HG02885 (cell line): ENCODE results near the gene VPS13D.
"Not testable (repeated sequence)": the region's sequence is repeated elsewhere in the genome, so short reads cannot be mapped to it uniquely, and the experiment has no call there.

Experiments used
- ATAC-seq: cut with Tn5 transposase; IDR thresholded peaks from one replicate; pipeline ENCODE4 v1.9.1; 2021; ENCODE audit warnings: mild to moderate bottlenecking; ENCODE audit not compliant: unreplicated experiment, poor library complexity

Gene VPS13D

DNA sequence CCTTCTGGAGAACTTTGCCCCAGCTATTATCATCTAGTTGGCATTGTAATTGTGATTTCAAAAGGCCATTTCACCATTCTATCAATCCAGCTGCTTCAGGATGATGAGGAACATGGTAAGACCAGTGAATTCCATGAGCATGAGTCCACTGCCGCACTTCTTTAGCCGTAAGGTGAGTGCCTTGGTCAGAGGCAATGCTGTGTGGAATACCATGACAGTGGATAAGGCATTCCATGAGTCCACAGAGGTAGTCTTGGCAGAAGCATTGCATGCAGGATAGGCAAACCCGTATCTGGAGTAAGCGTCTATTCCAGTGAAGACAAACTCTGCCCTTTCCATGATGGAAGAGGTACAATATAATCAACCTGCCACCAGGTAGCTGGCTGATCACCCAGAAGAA lies 160.5 kb downstream of the VPS13D start:
- ATAC-seq, result not testable (repeated sequence)

DNA sequence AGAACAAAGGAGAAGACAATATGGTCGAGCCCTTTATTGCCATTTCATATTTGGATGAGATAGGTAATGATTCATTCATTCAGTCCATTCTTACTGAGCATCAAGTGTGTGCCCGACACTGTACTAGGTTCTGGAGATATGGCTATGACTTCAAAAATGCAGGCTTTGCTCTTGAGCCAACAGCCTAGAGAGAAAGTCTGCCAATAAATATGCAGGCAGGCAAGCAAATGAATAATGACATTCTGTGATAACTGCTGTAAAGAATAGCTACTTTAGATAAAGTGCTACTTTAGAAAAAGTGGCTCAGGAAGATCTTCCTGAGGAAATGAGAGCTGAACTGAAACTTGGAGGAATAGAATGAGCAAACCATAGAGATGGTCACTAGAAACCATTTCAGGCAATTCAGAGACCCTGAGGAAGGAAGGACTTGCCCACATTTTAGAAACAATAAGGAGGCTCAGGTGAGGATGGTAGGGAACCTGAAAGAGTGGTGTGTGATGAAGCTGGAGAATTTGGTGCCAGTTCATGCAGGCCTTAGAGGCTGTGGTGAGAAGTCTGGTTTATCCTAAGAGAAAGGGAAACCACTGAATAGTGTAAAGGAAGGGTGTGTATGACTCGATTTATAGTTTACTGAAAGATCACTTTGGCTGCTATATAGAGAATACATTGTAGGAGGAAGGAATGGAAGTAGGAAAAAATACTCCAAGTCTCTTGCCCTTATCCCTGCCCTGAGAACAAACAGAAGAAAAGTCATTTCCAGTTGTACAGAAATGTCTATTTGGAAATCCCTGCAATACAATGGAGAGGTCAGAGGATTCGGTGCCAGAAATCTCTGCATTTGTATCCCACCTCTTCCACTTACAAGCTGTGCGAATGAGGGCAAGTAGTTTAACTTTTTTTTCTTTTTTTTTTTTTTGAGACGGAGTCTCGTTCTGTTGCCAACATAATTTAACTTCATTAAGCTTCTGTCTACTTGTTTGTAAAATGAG lies 167.9 kb downstream of the VPS13D start:
- ATAC-seq, result no peak

DNA sequence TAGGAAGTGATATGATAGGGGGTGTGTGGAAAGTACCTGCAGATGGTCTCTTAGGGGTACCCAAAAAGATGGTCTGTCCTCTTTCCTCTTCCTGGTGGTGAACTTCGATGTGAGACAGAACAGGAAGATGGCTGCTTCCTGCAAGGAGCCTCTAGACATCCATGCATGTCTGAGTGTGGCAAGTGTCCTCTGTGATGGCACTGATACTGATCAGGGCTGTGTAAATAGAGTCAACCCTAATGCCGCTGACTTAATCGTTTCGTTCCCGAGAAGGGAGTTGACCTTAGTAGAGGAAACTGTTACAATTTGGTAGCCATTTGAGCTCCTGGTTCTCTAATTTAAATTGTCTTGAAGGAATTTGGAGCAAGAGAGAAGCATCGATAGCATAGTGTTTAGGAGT lies 168.6 kb downstream of the VPS13D start:
- ATAC-seq, result no peak

DNA sequence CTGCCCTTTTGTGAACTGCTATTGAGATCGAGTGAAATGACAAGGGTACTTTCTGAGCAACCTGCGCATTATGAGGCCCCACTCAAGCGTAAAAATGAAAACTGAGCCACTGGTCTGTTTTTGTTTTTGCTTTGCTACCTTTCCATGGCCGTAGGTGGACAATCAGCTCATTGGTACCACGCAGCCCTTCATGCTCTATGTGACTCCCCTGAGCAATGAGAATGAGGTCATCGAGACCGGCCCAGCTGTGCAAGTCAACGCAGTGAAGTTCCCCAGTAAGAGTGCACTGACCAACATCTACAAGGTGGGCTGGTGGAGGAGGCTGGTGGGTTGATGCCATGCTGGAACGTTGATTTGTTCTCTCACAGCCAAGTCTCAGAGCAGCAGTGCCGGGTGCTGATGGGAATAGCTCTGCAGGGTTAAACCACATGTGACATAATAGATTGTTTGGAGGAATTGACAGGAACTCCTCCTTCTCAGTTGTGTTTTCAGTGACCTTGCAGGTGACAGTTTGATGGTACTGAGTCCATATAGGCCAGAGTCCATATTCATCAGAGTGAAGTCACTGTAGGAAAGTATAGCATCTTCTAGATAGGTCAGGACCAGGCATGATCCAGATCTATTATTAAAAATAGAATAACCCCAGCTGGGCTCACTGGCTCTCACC lies 170.3 kb downstream of the VPS13D start:
- no peak for ATAC-seq

DNA sequence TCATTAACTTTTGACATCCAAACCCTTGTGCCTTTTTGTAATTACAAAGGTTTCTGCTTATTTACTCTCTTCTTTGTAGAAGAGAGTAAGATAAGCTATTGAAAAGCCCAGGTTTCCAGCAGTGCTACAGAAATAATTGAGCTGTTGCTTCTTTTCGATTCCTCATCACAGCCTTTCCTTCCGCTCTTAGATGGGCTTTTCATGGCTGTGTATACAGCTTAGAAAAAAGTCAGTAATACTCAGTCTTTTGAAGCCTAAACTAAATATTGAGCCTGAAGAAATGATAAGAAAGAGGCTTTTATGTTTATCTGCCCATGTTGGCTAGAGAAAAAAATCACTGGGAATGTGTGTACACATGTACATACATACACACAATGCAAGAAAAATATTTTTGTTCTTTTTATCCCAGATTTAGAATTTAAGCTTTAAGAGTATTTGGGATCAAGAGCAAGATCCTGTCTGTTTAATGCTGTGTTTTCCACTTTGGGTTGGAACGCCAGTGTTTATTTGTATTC lies 172.4 kb downstream of the VPS13D start:
- no peak for ATAC-seq

DNA sequence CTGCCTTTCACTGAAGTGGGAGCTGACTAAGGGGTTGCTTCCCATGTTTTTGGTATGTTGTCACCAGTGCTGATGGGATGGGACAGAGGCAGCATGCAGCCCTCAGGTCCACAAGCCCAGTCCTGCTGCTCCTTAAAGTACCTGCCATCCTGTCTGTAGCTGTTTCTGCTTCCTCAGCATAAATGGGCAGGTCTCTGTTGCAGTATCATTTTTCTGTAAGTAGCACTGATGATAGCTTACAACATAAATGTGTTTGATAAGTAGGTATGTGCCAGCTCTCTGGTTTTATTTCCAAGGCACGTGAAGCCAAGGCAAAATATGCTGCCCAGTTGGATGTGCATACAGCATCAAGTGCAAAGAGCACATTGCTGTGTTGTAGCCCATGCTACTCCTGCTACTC lies 173.0 kb downstream of the VPS13D start:
- ATAC-seq, result no peak

DNA sequence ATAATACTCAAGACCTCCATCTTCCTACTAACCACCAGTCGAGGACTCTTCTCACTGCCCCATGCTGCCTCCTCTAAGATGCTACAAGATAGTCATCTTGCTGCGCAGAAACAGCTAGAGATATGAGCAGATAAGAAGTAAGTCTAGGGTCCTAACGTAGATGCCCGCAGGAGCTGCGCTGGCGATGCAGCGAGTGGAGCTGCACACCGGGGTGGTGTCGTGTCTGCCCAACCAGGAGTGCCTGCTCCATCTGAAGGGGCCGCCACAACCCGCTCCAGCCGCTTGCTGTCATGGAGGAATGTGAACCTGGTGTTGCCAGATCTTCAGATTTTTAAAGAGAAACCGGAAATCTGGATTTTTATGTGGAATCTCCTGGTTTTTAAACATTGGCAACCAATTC lies 175.1 kb downstream of the VPS13D start:
- ATAC-seq, result no peak

DNA sequence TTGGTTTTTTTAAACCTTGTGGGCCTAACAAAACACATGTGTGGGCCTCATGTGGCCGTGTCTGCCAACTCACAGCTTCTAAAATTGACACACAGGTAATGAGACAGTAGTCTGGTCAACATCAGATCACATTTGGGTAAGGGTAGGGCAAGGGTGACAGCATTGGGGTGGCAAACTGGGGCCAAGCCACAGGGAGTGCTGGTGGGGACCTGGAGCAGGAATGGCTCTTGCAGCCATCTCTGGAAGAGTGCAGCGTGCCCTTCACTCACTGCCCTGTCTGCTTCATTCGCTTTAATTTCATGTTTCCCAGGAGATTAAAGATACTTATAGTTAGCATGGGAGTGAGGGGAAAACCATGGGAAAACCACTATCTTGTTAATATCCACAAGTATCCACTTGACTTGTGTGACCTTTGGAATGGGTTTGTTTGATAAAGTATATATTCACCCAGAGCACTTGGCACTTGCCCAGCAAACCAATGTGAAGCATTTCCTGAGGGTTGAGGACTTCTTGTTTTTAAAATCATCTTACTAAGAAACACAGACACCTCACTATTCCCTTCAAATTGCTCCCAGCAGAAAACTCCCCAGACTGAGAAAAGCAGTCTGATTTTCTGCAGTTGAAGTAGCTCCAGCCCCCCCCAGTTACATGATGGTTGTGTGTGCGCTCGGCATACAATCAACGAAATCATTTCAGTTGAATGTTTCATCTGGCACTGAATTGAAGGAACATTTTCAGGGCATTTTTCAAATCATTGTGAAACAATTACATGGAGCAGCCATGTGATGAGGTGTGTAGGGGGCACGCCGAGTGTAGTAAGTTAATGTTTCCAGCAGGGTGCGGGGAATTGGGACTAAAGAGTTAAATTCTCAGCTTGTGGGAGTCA lies 175.7 kb downstream of the VPS13D start:
- ATAC-seq, result no peak

DNA sequence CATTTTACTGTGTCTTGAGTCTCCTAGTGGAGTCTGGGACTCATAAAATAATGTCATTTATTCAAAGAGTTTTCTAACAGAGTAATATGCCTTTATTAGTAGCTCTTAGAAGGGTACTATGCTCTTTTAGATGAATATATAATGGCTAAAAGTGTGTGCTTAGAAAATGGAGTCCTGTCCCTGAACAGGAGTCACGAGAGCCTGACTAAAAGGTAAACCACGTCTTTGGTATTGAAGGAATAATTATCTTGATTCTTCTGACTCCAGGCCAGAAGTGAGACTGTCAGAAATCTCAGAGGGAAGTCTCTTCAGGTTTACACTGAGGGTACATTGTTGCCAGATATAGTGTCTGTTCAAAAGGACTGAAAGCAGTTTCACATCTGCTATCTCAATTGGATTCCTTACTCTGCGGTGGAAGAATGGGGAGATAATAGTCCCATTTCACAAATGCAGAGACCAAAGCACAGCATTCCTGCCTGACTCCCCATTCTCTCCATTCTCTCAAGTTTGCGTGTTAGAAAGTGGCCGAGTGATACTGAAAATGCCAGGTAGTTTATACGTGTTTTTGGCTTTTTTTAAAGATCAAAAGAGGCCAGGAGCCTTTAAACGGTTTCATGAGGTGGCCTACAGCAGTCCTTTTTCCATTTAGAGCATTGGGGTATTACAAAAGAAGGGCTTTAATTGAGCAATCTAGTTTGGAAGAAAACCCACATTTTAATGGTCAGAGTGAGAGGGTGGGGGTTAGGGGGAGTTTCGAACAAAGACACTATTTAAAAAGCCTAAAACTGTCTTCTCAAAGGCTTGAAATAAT lies 176.6 kb downstream of the VPS13D start:
- ATAC-seq, result no peak

DNA sequence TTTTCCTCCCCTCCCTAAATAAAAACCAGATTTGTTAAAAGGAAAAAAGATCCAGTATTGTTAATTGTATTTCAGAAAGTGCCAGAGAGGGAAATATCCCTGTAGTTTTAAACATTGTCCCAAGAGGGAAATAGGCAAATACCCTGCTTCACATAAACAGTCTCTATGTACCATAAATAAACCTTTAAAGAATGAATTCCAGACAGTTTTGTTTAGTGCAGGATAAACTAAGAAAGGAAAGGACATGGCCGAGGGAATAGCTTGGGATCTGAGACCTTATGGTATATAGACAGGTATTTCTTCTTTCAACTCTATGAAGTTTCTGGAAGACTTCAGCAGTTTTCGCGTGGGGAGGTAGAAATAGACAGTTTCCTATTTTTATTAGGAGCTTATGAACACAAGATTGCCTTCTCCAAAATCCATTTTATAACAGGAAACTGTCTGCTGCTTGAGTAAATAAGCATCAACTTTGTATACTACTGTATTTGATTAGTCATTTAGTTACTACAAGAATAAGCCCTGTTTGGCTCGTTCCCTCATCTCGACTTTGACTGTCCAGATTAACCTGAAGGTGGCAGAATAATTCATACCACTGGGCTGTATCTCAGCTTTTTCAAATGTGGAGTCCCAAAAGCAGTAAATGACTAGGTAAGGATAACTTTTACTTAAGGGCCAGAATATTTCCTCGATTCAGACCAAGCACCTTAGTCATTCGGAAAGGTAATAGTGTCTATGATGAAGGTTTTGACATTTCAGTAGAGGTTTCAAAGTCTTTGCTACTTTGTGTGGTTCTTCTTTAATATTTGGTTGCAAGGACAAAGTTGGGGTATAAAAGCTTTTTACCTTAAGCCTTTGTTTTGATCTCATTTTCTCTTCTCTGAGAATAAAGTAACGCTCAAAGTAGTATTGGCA lies 177.5 kb downstream of the VPS13D start:
- ATAC-seq, result no peak

DNA sequence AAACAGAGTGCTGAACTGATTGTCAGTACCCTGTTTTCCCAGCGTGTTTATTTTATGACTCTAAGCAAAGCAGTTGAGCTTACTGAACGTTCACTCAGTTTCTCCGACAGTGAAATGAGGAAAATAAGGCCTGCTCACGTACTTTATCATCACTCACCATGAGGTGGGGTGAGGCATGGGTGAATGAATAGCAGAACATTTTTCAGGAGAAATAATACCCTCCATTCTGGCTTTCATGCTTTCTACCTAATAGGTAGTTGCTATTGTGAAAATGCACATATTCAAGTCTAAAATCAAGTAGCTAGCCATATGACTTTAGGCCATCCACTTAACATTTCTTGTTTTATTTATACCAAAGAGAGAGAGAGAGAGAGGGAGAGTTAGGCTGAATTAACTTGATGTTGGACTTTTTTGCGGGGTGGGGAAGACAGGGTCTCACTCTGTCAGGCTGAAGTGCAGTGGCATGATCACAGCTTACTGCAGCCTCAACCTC lies 178.2 kb downstream of the VPS13D start:
- ATAC-seq, result no peak

DNA sequence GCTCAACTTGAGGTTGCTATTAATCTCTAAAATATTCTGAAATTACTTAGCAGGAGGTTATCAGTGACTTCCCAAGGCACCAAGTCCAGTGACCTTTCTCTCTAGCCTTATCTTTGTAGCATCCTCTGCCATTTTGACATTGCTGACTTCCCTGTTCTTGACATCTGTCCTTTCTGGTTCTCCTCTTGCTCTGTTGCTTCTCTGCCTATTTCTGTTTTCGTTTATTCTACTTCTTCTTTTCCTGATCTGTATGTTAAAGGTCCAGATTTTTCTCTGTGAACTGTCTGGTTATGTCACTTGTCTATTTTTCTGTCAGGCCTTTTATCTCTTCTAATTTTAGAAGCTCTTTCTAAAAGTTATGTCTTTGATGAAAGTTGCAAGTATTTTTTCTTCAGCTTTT lies 178.8 kb downstream of the VPS13D start:
- no peak for ATAC-seq

DNA sequence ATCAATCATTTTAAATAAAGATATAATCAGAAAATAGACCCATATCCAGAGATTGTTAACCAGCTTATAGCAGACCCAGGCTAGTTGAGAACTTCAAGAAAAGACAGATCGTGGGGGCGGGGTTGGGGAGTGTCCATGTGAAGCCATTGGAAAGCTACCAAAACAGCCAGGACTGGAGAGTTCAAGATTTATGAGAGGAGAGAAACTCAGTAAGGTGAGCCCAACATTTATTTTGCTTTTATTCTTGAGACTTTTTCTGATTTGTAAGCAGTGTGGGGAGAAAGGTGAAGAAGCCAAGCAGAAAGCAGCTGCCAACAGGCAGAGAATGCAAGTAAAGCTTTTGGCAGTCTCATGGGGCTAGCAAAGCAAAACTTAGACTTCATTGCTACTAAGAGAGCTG lies 179.9 kb downstream of the VPS13D start:
- no peak for ATAC-seq

DNA sequence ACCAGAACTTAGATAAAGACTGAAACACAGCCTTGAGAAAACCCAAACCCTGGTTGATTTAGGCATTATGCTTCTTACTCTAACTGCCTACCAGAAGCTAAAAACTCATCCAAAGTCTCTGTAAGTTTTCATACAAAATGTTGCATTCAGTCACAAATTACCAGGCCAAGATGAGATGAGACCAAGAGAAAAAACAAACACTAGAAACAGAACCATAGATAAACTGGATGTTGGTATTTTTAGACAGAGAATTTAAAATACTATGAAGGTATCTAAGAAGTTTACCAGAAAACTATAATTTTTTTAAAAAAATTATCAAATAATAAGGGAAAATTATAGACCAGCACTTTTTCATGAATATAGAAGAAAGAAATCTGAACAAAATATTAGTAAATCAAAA lies 180.5 kb downstream of the VPS13D start:
- ATAC-seq, result no peak

DNA sequence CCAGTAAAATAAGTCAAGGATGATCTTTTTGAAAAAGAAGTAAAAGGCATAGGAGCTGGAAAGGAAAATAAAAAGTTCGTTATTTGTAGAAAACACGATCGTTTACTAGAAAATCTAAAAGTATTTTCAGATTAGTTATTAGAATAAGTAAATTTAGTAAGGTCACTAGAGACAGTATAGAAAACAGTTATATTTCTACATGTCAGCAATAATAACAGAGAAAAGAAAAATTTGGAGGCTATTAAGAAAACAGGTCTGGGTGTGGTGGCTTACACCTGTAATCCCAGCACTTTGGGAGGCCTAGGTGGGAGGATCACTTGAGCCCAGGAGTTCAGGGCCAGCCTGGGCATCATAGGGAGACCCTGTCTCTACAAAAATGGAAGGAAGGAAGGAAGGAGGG lies 181.3 kb downstream of the VPS13D start:
- no peak for ATAC-seq

DNA sequence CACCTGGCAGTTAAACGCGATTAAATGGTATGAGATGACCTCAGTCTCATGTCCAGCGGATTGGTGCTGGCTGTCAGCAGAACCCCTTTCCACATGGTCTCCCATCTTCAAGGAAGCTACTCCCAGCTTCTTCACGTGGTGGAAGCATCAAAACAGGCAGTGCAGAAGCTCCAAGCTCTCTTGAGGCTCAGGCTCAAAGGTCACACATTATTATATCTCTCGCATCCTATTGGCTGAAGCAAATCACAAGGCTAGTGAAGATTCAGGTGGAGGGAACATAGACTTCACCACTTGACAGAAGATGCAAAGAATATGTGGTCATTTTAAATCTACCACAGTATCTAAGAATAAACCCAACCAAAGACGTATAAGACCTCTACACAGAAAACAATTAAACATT lies 181.9 kb downstream of the VPS13D start:
- no peak for ATAC-seq

DNA sequence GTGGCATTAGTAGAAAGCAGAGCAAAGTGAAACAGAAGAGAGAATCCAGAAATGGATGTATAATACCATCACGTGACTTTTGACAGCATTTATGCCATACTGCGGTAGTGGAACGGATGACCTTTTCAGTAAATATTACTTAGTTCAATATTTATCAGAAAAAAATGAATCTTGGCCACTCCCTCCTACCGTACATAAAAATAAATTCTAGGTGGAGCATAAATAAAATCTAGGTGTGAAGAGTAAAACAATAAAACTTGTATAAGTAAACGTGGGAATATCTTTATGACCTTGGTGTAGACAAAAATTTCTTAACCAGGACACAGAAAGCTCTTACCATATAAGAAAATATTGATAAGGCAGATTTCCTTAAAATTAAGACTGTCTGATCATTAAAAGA lies 182.6 kb downstream of the VPS13D start:
- no peak for ATAC-seq

DNA sequence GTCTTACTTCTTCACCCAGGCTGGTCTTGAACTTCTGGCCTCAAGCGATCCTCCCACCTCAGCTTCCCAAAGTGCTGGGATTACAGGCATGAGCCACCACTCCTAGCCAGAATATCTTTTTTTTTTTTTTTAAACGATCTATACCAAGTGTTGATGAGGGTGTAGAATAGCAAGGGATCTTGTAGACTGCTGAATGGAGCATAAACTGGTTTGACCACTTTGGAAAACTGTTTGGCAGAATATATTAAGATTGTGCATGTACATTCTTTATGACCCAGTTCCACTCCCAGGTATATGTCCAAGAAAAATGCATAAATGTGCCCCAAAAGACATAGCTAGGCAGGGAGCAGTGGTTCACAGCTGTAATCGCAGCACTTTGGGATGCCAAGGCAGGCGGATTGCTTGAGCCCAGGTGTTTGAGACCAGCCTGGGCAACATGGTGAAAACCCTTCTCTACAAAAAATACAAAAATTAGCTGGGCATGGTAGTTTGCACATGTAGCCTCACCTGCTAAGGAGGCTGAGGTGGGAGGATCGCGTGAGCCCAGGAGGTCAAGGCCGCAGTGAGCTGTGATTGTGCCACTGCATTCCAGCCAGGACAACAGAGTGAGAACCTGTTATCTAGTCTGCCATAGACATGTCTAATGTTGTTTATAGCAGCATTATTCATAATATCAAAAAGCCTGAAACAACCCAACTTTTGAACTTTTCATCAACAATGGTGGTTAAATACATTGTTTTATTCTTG lies 184.0 kb downstream of the VPS13D start:
- no peak for ATAC-seq
